B cell (primary cell): ENCODE data around the gene UBL3.

Experiments used
- EZH2 ChIP-seq: IDR thresholded peaks from 2 replicates; pipeline ENCODE4 v1.6.1; 2012; ENCODE audit warnings: borderline replicate concordance, low read depth, mild to moderate bottlenecking, moderate library complexity, low read length; ENCODE audit not compliant: insufficient read depth, poor library complexity, severe bottlenecking
- TF ChIP-seq, protein P1 (sequence below): fragments of 200-600 bp; IDR thresholded peaks from one replicate; pipeline ENCODE4 v1.8.0; 2022; ENCODE audit warnings: antibody characterized with exemption, mild to moderate bottlenecking

DNA sequence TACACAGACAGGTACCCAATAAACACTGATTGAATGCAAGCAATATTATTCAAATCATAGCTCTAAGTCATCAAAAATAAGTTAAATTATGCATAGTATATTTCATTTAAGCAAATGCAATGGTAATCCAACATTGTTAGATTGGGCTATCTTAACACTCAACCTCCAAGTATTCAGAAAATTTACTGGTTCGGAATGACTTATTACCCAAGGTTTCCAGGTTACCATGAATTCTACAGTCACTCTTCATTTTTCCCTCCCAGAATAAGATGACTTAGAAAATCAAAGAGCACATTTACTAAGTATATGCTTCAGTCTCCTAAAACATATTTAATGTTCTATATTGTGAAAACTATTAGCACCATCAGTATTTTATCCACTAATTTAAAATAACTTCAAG lies 6.0 kb downstream of the UBL3 start:
- TF ChIP-seq, protein P1, sequence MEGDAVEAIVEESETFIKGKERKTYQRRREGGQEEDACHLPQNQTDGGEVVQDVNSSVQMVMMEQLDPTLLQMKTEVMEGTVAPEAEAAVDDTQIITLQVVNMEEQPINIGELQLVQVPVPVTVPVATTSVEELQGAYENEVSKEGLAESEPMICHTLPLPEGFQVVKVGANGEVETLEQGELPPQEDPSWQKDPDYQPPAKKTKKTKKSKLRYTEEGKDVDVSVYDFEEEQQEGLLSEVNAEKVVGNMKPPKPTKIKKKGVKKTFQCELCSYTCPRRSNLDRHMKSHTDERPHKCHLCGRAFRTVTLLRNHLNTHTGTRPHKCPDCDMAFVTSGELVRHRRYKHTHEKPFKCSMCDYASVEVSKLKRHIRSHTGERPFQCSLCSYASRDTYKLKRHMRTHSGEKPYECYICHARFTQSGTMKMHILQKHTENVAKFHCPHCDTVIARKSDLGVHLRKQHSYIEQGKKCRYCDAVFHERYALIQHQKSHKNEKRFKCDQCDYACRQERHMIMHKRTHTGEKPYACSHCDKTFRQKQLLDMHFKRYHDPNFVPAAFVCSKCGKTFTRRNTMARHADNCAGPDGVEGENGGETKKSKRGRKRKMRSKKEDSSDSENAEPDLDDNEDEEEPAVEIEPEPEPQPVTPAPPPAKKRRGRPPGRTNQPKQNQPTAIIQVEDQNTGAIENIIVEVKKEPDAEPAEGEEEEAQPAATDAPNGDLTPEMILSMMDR = no peak
- TF ChIP-seq EZH2 = no peak
